ENCODE results near the gene FGFRL1. TPM values are rescaled to one million over a fixed set of nuclear protein-coding genes. Genes with fewer than 3 reads are reported as not detected.

The FGFRL1 gene
- total RNA-seq, 1 donor from 2014 or later, result 14.2 TPM

DNA sequence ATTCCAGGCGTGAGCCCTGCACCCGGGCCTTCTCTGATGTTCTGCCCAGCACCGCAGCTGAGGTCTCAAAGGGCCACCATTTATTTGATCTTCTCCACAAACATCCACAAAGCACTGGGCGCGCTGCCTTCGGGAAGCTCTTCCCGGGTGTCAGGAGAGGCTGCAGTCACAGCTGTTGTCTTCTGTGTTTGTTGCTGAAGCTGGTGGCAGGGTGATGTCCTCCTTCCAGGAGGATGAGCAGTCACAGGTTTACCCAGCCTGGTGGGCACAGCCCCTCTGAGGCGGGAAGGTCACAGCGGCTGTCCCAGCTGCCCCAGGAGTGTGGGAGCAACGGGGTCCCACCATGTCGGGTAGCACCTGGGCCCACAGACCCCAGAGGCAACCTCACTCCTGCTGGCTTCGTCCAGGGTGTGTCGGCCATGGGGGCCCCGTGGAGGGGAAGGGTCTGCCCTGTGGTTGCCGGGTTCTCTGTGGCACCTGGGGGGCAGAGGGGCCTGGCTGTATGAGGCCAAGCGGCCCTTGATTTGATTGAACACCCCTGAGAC, 27.6 kb downstream of the FGFRL1 start:
- TF ChIP-seq, protein P1, sequence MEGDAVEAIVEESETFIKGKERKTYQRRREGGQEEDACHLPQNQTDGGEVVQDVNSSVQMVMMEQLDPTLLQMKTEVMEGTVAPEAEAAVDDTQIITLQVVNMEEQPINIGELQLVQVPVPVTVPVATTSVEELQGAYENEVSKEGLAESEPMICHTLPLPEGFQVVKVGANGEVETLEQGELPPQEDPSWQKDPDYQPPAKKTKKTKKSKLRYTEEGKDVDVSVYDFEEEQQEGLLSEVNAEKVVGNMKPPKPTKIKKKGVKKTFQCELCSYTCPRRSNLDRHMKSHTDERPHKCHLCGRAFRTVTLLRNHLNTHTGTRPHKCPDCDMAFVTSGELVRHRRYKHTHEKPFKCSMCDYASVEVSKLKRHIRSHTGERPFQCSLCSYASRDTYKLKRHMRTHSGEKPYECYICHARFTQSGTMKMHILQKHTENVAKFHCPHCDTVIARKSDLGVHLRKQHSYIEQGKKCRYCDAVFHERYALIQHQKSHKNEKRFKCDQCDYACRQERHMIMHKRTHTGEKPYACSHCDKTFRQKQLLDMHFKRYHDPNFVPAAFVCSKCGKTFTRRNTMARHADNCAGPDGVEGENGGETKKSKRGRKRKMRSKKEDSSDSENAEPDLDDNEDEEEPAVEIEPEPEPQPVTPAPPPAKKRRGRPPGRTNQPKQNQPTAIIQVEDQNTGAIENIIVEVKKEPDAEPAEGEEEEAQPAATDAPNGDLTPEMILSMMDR (IDR thresholded peaks at IDR 0.05; ENCODE audit: insufficient read depth, low read length, severe bottlenecking), result no peak
- no peak for FAIRE-seq
- Histone ChIP-seq H3K36me3 (ENCODE audit: control insufficient read depth, insufficient read depth, low read length) (no peaks in the 10 kb centered on the region), H3K4me3 (ENCODE audit: low read depth, low read length) (no peak overlapping the region), H3K27me3 (ENCODE audit: control insufficient read depth, insufficient read depth, low read length) (no peaks in the 10 kb centered on the region)
- DNase-seq (ENCODE audit: low read depth), result no peak

DNA sequence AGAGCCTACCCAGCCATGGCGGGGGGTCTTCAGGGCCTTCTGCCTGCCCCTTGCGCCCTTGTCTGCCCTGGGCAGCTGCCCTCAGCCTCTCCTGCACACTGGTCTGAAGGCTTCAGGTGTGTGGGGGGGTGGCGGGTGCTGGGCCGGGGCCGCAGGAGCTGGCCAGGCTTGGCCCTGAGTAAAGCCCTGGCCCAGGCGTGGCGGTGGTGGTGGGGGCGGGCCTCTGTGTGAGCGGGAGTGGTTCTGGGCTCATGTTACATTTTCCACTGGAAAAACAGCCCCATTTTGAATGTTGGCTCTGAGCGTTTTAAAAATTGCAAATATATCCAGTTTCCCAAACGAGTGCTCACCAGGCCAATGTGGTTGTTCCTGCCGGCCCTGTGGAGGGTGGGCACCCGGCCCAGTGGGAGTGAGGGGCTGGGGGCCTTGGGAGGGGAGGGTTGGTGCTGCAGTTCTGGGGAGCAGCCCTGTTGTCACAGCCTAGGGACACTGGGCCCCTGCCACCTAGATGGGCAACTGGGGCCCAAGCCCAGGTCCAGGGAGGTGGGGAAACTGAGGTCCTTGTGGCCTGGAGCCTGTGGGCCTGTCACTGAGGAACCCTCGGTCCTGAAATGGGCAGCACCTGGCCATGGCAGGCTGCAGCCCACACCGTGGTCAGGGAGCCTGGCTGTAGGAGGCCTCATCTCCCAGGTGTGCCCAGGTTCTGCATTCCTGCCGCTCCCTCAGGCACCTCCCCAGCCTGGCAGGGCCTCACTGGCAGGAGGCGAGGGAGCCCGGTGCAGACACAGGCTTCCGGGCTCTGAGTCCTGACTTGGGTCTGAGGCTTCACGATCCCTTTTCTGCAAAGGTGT, 28.3 kb downstream of the FGFRL1 start:
- H3K4me3 ChIP-seq (ENCODE audit: low read depth, low read length), result no peak overlapping the region
- no peaks in the 10 kb centered on the region for H3K36me3 ChIP-seq (ENCODE audit: control insufficient read depth, insufficient read depth, low read length)
- no peak for FAIRE-seq
- no peaks in the 10 kb centered on the region for H3K27me3 ChIP-seq (ENCODE audit: control insufficient read depth, insufficient read depth, low read length)
- no peak for DNase-seq (ENCODE audit: low read depth)
- TF ChIP-seq, protein P1 (IDR thresholded peaks at IDR 0.05; ENCODE audit: insufficient read depth, low read length, severe bottlenecking), result no peak

DNA sequence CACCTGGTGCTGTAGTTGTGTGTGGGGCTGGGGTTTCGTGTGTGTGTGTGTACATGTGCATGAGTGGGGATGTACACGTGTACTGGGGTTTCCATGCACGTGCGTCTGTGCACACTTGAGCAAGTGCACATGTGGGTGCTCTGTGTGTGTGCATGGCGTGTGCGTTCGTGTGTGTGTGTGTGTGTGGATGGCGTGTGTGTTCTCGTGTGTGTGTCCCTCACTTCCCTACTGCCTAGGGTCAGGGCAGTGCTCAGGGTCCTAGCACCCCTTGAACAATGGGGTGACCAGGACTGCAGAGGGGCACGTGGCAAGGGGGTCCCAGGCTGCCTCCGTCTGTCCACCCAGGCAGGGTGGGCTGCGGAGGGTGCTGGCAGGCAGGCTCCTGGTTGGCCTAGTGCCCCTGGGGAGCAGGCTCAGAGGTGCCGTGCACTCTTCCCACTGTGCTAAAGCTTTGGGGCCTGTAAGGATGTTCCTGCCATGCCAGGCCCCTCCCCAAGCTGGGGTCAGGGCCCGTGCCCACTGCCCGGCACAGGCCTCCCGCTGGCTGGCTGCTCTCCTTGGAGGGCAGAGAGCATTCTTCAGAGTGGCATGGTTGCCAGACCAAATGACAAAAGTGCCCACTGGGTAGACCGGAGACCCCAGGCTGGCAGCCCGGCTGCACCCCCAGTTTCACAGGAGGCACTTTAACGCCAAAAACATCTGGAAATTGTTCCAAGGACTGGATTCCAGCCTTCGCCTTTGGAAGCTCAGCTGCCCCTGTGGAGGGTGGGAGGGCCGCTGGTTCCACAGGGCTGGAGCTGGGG, 29.1 kb downstream of the FGFRL1 start:
- no peaks in the 10 kb centered on the region for H3K27me3 ChIP-seq (ENCODE audit: control insufficient read depth, insufficient read depth, low read length)
- TF ChIP-seq, protein P1 (IDR thresholded peaks at IDR 0.05; ENCODE audit: insufficient read depth, low read length, severe bottlenecking), result no peak
- H3K4me3 ChIP-seq (ENCODE audit: low read depth, low read length), result no peak overlapping the region
- no peak for DNase-seq (ENCODE audit: low read depth)
- peak; percentile 87 for FAIRE-seq
- H3K36me3 ChIP-seq (ENCODE audit: control insufficient read depth, insufficient read depth, low read length), result no peaks in the 10 kb centered on the region

DNA sequence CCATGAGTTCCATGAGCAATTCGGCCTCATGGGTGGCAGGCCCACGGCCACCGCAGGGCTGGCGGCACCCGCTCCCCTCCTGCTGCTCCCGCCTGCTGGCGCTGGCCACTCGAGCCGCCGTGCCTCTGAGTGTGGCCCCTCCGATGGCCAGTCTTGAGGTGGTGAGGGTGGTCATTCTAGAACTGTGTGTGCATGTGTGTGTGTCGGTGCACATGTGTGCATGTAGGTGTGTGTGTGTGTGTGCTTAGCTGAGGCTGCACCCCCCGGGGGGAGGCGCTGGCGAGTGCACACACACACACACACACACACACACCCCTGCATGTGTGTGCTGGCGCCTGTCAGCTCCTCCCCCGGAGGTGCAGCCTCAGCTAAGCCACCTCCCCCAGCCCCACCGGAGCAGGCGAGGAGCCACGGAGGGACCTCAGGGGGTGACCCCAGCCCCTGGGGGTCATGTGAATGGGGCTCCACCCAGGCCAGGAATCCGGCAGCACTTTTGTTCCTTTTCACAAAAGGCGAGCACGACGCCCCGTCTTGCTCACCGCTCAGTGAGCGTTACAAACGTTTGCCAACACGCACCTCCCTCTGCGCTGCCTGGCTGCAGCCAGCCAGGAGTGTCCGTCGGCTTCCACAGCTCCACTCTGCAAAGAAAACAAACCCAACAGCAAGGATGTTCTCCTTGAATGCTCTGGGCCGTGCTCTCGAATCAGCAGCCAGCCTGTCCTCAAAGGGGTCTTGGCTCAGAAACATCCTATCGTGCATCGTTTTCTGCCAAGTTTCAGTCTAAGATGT, 29.9 kb downstream of the FGFRL1 start:
- FAIRE-seq (peak; percentile 68), DNase-seq (ENCODE audit: low read depth) (peak; percentile 40)
- no peak overlapping the region for H3K4me3 ChIP-seq (ENCODE audit: low read depth, low read length)
- TF ChIP-seq, protein P1 (IDR thresholded peaks at IDR 0.05; ENCODE audit: insufficient read depth, low read length, severe bottlenecking), result no peak
- H3K27me3 ChIP-seq (ENCODE audit: control insufficient read depth, insufficient read depth, low read length), result no peaks in the 10 kb centered on the region
- H3K36me3 ChIP-seq (ENCODE audit: control insufficient read depth, insufficient read depth, low read length), result no peaks in the 10 kb centered on the region

DNA sequence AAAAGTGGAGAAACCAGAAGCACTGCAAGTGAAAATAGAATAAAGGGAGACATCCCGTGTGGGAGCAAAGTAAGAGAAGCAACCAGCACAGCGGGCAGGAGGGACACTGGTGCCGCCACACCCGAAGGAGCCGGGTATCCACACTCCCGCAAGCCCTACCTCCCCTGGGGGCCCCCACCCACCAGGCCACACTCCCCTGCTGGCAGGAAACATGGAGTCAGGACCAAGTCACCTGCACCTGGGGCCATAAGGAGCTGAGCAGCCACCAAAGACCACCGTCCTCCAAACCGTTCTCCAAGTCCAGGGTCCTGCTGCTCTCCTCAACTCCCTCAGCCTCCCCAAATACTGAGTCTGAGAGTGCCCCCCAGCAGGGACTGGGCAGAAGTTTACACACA, 30.5 kb downstream of the FGFRL1 start:
- TF ChIP-seq, protein P1 (IDR thresholded peaks at IDR 0.05; ENCODE audit: insufficient read depth, low read length, severe bottlenecking), result no peak
- FAIRE-seq (no peak), DNase-seq (ENCODE audit: low read depth) (no peak)
- H3K27me3 ChIP-seq (ENCODE audit: control insufficient read depth, insufficient read depth, low read length), result no peaks in the 10 kb centered on the region
- H3K4me3 ChIP-seq (ENCODE audit: low read depth, low read length), result no peak overlapping the region
- H3K36me3 ChIP-seq (ENCODE audit: control insufficient read depth, insufficient read depth, low read length), result no peaks in the 10 kb centered on the region
